Suprapubic skin (tissue), 4 donors: ENCODE measurements around the gene PTPRD. TPM values are rescaled to one million over a fixed set of nuclear protein-coding genes. Genes with fewer than 3 reads are reported as not detected.

ENCODE experiments used
- DNase-seq, 2 donors: peaks; one replicate each; pipeline ENCODE4 v3.0.0-alpha.2; 2019; ENCODE audit warnings: low spot score in 2 of 2
- H3K27ac ChIP-seq: fragments of 200-600 bp; sonication (generic); one replicate; pipeline ENCODE4 v1.5.1; 2019
- H3K27me3 ChIP-seq: fragments of 200-600 bp; sonication (generic); one replicate; pipeline ENCODE4 v1.5.1; 2019
- H3K36me3 ChIP-seq: fragments of 200-600 bp; sonication (generic); one replicate; pipeline ENCODE4 v1.5.1; 2019
- H3K4me1 ChIP-seq: fragments of 200-600 bp; sonication (generic); one replicate; pipeline ENCODE4 v1.5.1; 2019
- H3K4me3 ChIP-seq: fragments of 200-600 bp; sonication (generic); one replicate; pipeline ENCODE4 v1.5.1; 2019; ENCODE audit warnings: mild to moderate bottlenecking
- H3K9me3 ChIP-seq: fragments of 200-600 bp; sonication (generic); one replicate; pipeline ENCODE4 v1.5.1; 2019
- EP300 ChIP-seq: sonication (generic); formaldehyde crosslinking; IDR thresholded peaks from one replicate; pipeline ENCODE4 v1.6.1; 2017; ENCODE audit warnings: antibody characterized with exemption
- POLR2A ChIP-seq, 2 donors: fragments of 450-650 bp; IDR thresholded peaks; one replicate each; pipeline ENCODE4 v1.6.1; 2017; ENCODE audit warnings: antibody characterized with exemption in 2 of 2, mild to moderate bottlenecking in 2 of 2, moderate library complexity in 2 of 2
- POLR2AphosphoS5 ChIP-seq, 3 donors: sonication (generic); formaldehyde crosslinking; IDR thresholded peaks; one replicate each; pipeline ENCODE4 v1.6.1; 2017; ENCODE audit warnings: antibody characterized with exemption in 3 of 3
- WGBS: methylation state at CpG from one replicate; pipeline ENCODE4 v1.1.5; 2018; 5-methylcytosine and 5-hydroxymethylcytosine counted together
- total RNA-seq, 4 donors: library from RNA; depleted of rRNA; stranded (reverse); fragments of >200 nt; gene quantifications; one replicate each; pipeline ENCODE4 v1.1.0, GENCODE V29; 2016
- TF ChIP-seq, protein P1 (sequence below), 2 donors: fragments of 200-600 bp in 1 of 2; fragments of 450-650 bp in 1 of 2; sonication (generic) in 1 of 2; IDR thresholded peaks; one replicate each; pipeline ENCODE4 v1.5.1; 2016 to 2019; ENCODE audit warnings: antibody characterized with exemption in 2 of 2, mild to moderate bottlenecking in 1 of 2, moderate library complexity in 1 of 2

The PTPRD gene
- total RNA-seq, 4 donors from 2014 or later, result 0.49 to 3.3 (median 2.5) TPM

DNA sequence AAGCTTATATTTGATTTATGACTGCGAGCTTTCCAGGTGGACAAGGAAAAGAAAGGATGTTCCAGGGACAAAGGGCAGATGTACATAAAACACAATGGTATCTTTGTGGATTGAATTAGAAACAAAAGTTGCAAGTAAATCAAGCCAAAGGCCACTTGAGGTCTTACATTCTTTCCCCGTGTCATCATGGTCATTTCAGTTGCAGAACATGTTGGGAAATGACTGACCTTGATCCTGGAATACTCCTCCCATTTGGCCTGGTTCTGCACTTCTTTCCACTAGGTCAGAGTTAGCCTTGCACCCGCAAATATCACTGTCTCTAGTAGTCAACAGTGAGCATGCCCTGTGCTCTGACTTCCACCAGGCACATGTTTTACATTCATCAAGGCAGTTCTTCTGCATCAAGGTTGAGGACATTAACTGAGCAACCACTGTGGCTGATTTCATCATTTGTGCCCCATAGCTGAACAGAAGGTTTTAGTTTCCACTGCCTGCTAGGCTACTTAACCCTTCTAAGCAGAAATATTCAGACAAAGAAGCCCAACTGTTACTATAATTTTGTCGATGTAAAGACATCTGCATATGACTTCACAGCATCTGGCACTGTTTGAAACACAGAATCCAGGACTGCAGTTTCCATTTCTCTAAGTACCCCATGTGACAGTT is 1651.5 kb downstream of the PTPRD start:
- WGBS, result 51% methylated on average over 4 of the region's 4 CpGs
- H3K4me1 ChIP-seq, result no peaks in the 10 kb centered on the region
- H3K27me3 ChIP-seq, result no peaks in the 10 kb centered on the region
- TF ChIP-seq EP300 (no peak), POLR2AphosphoS5 (IDR thresholded peaks at IDR 0.05) (no peak), POLR2A (IDR thresholded peaks at IDR 0.05) (no peak)
- TF ChIP-seq, protein P1, sequence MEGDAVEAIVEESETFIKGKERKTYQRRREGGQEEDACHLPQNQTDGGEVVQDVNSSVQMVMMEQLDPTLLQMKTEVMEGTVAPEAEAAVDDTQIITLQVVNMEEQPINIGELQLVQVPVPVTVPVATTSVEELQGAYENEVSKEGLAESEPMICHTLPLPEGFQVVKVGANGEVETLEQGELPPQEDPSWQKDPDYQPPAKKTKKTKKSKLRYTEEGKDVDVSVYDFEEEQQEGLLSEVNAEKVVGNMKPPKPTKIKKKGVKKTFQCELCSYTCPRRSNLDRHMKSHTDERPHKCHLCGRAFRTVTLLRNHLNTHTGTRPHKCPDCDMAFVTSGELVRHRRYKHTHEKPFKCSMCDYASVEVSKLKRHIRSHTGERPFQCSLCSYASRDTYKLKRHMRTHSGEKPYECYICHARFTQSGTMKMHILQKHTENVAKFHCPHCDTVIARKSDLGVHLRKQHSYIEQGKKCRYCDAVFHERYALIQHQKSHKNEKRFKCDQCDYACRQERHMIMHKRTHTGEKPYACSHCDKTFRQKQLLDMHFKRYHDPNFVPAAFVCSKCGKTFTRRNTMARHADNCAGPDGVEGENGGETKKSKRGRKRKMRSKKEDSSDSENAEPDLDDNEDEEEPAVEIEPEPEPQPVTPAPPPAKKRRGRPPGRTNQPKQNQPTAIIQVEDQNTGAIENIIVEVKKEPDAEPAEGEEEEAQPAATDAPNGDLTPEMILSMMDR (IDR thresholded peaks at IDR 0.05), result no peak
- H3K9me3 ChIP-seq, result no peaks in the 10 kb centered on the region
- no peak overlapping the region for H3K27ac ChIP-seq
- no peak overlapping the region for H3K4me3 ChIP-seq
- no peak for DNase-seq
- no peaks in the 10 kb centered on the region for H3K36me3 ChIP-seq

DNA sequence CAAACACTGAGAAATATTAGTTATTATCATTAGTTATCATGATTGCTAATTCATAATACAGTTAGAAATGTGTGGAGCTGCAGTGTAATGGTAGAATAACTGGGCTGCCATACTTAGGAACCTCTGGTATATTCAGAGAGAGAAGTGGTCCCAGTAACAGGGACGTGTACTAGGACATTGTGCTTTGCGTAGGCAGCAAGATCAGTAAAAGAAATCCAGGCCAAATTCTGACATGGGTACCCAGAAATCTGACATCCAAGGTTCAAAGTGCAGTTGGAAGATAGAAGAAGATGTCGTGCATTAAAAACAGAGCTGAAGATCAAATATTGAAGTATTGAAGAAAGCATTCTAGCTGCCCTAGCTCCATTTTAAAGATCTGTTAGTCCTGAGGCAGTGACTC is 1652.5 kb downstream of the PTPRD start:
- Histone ChIP-seq H3K4me3 (no peak overlapping the region), H3K27me3 (no peaks in the 10 kb centered on the region), H3K36me3 (no peaks in the 10 kb centered on the region), H3K4me1 (no peaks in the 10 kb centered on the region), H3K9me3 (no peaks in the 10 kb centered on the region), H3K27ac (no peak overlapping the region)
- 90% methylated on average over 3 of the region's 3 CpGs for WGBS
- TF ChIP-seq POLR2AphosphoS5 (IDR thresholded peaks at IDR 0.05), result no peak
- TF ChIP-seq POLR2A (IDR thresholded peaks at IDR 0.05), result no peak
- no peak for TF ChIP-seq EP300
- TF ChIP-seq, protein P1 (IDR thresholded peaks at IDR 0.05), result no peak
- DNase-seq, result no peak

DNA sequence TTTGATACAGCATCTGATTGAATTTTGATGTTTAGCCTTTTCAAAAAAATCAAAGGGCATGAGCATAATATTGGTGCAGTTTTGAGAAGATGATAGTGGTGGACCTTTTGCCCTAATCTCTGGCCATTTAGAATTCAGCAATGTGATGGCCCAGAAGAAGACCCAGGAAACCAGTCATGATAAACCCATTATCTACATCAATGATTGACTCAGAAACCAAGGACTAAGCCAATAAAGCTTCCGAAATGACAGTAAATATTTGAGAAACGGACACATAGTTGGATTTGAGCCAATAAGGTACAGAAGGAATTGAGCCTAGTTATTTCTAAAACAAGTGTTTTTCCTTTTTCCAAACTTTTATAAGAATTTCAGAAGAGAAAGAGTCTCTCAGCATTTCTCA is 1654.4 kb downstream of the PTPRD start:
- Histone ChIP-seq H3K9me3 (no peaks in the 10 kb centered on the region), H3K27ac (no peak overlapping the region), H3K36me3 (no peaks in the 10 kb centered on the region), H3K4me1 (no peaks in the 10 kb centered on the region), H3K27me3 (no peaks in the 10 kb centered on the region), H3K4me3 (no peak overlapping the region)
- DNase-seq, result no peak
- WGBS, result 71% methylated on average over 2 of the region's 2 CpGs
- TF ChIP-seq POLR2AphosphoS5 (IDR thresholded peaks at IDR 0.05), result no peak
- TF ChIP-seq, protein P1 (IDR thresholded peaks at IDR 0.05), result no peak
- TF ChIP-seq EP300, result no peak
- no peak for TF ChIP-seq POLR2A (IDR thresholded peaks at IDR 0.05)

DNA sequence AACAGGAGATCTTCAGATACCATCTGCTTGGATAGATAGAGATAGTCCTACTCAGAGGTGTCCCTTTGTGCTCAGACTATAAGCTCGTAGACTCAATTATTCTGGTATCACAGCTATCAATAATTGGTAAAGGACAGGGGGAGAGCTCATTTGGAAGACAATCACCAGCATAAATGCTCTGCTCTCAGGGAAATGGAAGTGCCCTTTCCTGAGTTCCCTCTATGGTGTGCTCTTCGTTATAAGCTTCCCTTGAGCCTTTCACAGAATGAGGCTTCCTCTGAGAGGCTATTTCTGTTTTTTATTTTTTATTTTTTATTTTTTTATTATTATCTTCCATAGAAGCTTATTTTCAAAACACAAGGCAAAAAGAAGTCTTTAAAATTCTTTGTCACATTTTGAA is 1657.5 kb downstream of the PTPRD start:
- H3K9me3 ChIP-seq, result no peaks in the 10 kb centered on the region
- H3K27ac ChIP-seq, result no peak overlapping the region
- WGBS, result 74% methylated on average over 2 of the region's 2 CpGs
- H3K4me3 ChIP-seq, result no peak overlapping the region
- H3K27me3 ChIP-seq, result no peaks in the 10 kb centered on the region
- H3K4me1 ChIP-seq, result no peaks in the 10 kb centered on the region
- TF ChIP-seq EP300 (no peak), POLR2A (IDR thresholded peaks at IDR 0.05) (no peak), POLR2AphosphoS5 (IDR thresholded peaks at IDR 0.05) (no peak)
- TF ChIP-seq, protein P1 (IDR thresholded peaks at IDR 0.05), result no peak
- DNase-seq, result no peak
- no peaks in the 10 kb centered on the region for H3K36me3 ChIP-seq

DNA sequence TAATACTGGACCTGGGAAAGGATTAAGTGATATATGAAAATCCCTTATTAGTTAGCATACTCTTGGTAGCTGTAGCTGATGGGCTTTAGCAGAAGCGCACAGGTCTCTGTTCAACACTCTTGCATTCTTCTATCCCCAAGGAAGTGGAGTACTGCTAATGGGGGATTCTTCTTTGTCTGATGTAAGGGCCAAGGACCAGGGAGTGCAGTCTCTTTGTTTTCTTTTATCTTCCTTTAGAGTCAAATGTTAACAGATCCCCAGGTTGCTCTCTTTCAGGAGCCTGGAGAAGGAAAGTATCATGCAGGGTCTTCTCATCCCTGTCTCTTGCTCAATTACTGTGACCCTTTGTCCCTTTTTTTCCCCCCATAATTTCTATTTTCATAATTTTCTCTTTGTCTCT is 1666.3 kb downstream of the PTPRD start:
- TF ChIP-seq EP300 (no peak), POLR2AphosphoS5 (IDR thresholded peaks at IDR 0.05) (no peak), POLR2A (IDR thresholded peaks at IDR 0.05) (no peak)
- TF ChIP-seq, protein P1 (IDR thresholded peaks at IDR 0.05), result no peak
- no peaks in the 10 kb centered on the region for H3K27me3 ChIP-seq
- no peak for DNase-seq
- no peak overlapping the region for H3K27ac ChIP-seq
- 95% methylated on average over 1 of the region's 1 CpG for WGBS
- no peaks in the 10 kb centered on the region for H3K4me1 ChIP-seq
- no peaks in the 10 kb centered on the region for H3K9me3 ChIP-seq
- no peaks in the 10 kb centered on the region for H3K36me3 ChIP-seq
- H3K4me3 ChIP-seq, result no peak overlapping the region
